Peyer's patch (tissue), 4 donors: ENCODE data around the gene ZNF135. TPM values are rescaled to one million over a fixed set of nuclear protein-coding genes. Genes with fewer than 3 reads are reported as not detected.
A peak's percentile ranks its signal among the peaks of the same experiment; 100 is the strongest.

Experiments
- DNase-seq, 3 donors: peaks; one replicate each; pipeline ENCODE4 v3.0.0-alpha.2; 2017 to 2019
- H3K27ac ChIP-seq, 4 donors: fragments of 200-600 bp; sonication (generic); one replicate each; pipeline ENCODE4 v1.5.1; 2016 to 2019
- H3K27me3 ChIP-seq, 2 donors: fragments of 200-600 bp; sonication (generic); one replicate each; pipeline ENCODE4 v1.5.1; 2019
- H3K36me3 ChIP-seq, 3 donors: fragments of 200-600 bp; sonication (generic); one replicate each; pipeline ENCODE4 v1.5.1; 2016 to 2019
- H3K4me1 ChIP-seq, 4 donors: fragments of 200-600 bp; sonication (generic); one replicate each; pipeline ENCODE4 v1.5.1; 2016 to 2019
- H3K4me3 ChIP-seq, 4 donors: fragments of 200-600 bp; sonication (generic); 1 replicate in 3 of 4; 2 replicates in 1 of 4; pipeline ENCODE4 v1.5.1; 2016 to 2019; ENCODE audit warnings: mild to moderate bottlenecking in 1 of 4
- H3K9me3 ChIP-seq, 4 donors: fragments of 200-600 bp; sonication (generic); one replicate each; pipeline ENCODE4 v1.5.1; 2016 to 2019; ENCODE audit warnings: mild to moderate bottlenecking in 1 of 4
- CTCF ChIP-seq, 6 experiments: fragments of 450-650 bp in 4 of 6; fragments of 200-600 bp in 2 of 6; sonication (generic) in 1 of 6; IDR thresholded peaks; one replicate each; pipeline ENCODE4 v1.5.1; 2017 to 2019; ENCODE audit warnings: antibody characterized with exemption in 6 of 6, mild to moderate bottlenecking in 3 of 6, moderate library complexity in 1 of 6
- POLR2A ChIP-seq, 2 donors: fragments of 450-650 bp; IDR thresholded peaks; one replicate each; pipeline ENCODE4 v1.5.1; 2017; ENCODE audit warnings: antibody characterized with exemption in 2 of 2, mild to moderate bottlenecking in 2 of 2, moderate library complexity in 2 of 2
- total RNA-seq, 4 donors: library from RNA; depleted of rRNA; stranded (reverse); fragments of >200 nt; gene quantifications; one replicate each; pipeline ENCODE4 v1.1.0, GENCODE V29; 2016

ZNF135 gene
- total RNA-seq, 4 donors from 2014 or later = 1.2 to 6.6 (median 4.0) TPM

GRCh38 chr19:58095328-58095727, 36.2 kb downstream of the ZNF135 start:
- H3K9me3 ChIP-seq = peaks cover 0 to 39% (median 2%) of the 10 kb centered on the region in 4 donors
- H3K27me3 ChIP-seq = no peaks in the 10 kb centered on the region
- DNase-seq = no peak
- H3K4me3 ChIP-seq = no peak overlapping the region
- no peak overlapping the region for H3K27ac ChIP-seq
- TF ChIP-seq POLR2A (IDR thresholded peaks at IDR 0.05) (no peak), CTCF (IDR thresholded peaks at IDR 0.05) (no peak)
- H3K36me3 ChIP-seq = no peaks in the 10 kb centered on the region
- peaks cover 0 to 3% (median 0%) of the 10 kb centered on the region in 4 donors for H3K4me1 ChIP-seq

- peak overlapping the region in 1 of 4 donors; percentile 99 for H3K4me3 ChIP-seq
Measured at GRCh38 chr19:58096884-58097283, 37.8 kb downstream of the ZNF135 start.

GRCh38 chr19:58097349-58097748, 38.3 kb downstream of the ZNF135 start:
- TF ChIP-seq POLR2A (IDR thresholded peaks at IDR 0.05) = no peak
- no peak for TF ChIP-seq CTCF (IDR thresholded peaks at IDR 0.05)
- Histone ChIP-seq H3K4me3 (peak overlapping the region; percentile 82 to 99 (median 91)), H3K27ac (peak overlapping the region in 3 of 4 donors; percentile 85 to 95 (median 87)), H3K36me3 (no peaks in the 10 kb centered on the region), H3K27me3 (no peaks in the 10 kb centered on the region), H3K9me3 (peaks cover 0 to 38% (median 2%) of the 10 kb centered on the region in 4 donors), H3K4me1 (peaks cover 0 to 3% (median 0%) of the 10 kb centered on the region in 4 donors)
- DNase-seq = no peak

More at GRCh38 chr19:58096884-58097283, 37.8 kb downstream of the ZNF135 start:
- Histone ChIP-seq H3K4me1 (peaks cover 0 to 3% (median 0%) of the 10 kb centered on the region in 4 donors), H3K27me3 (no peaks in the 10 kb centered on the region), H3K9me3 (peaks cover 0 to 34% (median 2%) of the 10 kb centered on the region in 4 donors), H3K27ac (no peak overlapping the region), H3K36me3 (no peaks in the 10 kb centered on the region)
- DNase-seq = no peak
- TF ChIP-seq CTCF (IDR thresholded peaks at IDR 0.05) (no peak), POLR2A (IDR thresholded peaks at IDR 0.05) (no peak)

GRCh38 chr19:58097781-58098681, 38.9 kb downstream of the ZNF135 start, which contains the start of gene ZSCAN18:
Gene ZSCAN18, minus strand, starts transcription at chr19:58098231. Its CDS starts 7,964 bp downstream, at chr19:58090267.
- peak; percentile 93 to 98 (median 95) for DNase-seq
- peak within 1 kb of the TSS; percentile 85 to 95 (median 88) for H3K27ac ChIP-seq
- peaks cover 0 to 3% (median 0%) of the 10 kb centered on the region in 4 donors for H3K4me1 ChIP-seq
- H3K4me3 ChIP-seq = peak within 1 kb of the TSS; percentile 82 to 99 (median 91)
- H3K27me3 ChIP-seq = no peaks in the 10 kb centered on the region
- H3K9me3 ChIP-seq = peaks cover 0 to 41% (median 2%) of the 10 kb centered on the region in 4 donors
- TF ChIP-seq CTCF (IDR thresholded peaks at IDR 0.05) (no peak), POLR2A (IDR thresholded peaks at IDR 0.05) (peak; percentile 23 to 49)
- H3K36me3 ChIP-seq = no peaks in the 10 kb centered on the region

- H3K36me3 ChIP-seq = no peaks in the 10 kb centered on the region
- no peak for TF ChIP-seq CTCF (IDR thresholded peaks at IDR 0.05)
- no peak for TF ChIP-seq POLR2A (IDR thresholded peaks at IDR 0.05)
- peaks cover 0 to 3% (median 0%) of the 10 kb centered on the region in 4 donors for H3K4me1 ChIP-seq
- peak overlapping the region; percentile 82 to 99 (median 91) for H3K4me3 ChIP-seq
- peak overlapping the region; percentile 85 to 95 (median 88) for H3K27ac ChIP-seq
- no peaks in the 10 kb centered on the region for H3K27me3 ChIP-seq
- no peak for DNase-seq
- peaks cover 0 to 40% (median 3%) of the 10 kb centered on the region in 4 donors for H3K9me3 ChIP-seq
Measured at GRCh38 chr19:58098682-58098998, 39.6 kb downstream of the ZNF135 start.
